CD4-positive, alpha-beta T cell treated with Interferon gamma for 1 hour (primary cell): ENCODE data around the gene SLC16A11.
"Not testable (repeated sequence)": the region's sequence is repeated elsewhere in the genome, so short reads cannot be mapped to it uniquely, and the experiment has no call there.

Experiments used
- DNase-seq: peaks from one replicate; pipeline ENCODE4 v3.0.0-alpha.2; 2020

Gene SLC16A11

GRCh38 chr17:7043497-7044198 is at the start of gene SLC16A11:
Gene SLC16A11 (minus strand): TSS chr17:7044092. CDS start chr17:7043513, 579 bp downstream.
- DNase-seq = peak; percentile 70

- peak; percentile 46 for DNase-seq
Observed at GRCh38 chr17:7091311-7092005, 47.6 kb upstream of the SLC16A11 start.

GRCh38 chr17:7089570-7089969 is 45.7 kb upstream of the SLC16A11 start:
- not testable (repeated sequence) for DNase-seq

GRCh38 chr17:7088442-7088841 is 44.5 kb upstream of the SLC16A11 start:
- not testable (repeated sequence) for DNase-seq

GRCh38 chr17:7084088-7084487 is 40.2 kb upstream of the SLC16A11 start:
- no peak for DNase-seq

GRCh38 chr17:7083592-7083991 is 39.7 kb upstream of the SLC16A11 start:
- DNase-seq = no peak

GRCh38 chr17:7081341-7082062 is 37.6 kb upstream of the SLC16A11 start:
- peak; percentile 46 for DNase-seq

- DNase-seq = no peak
Observed at GRCh38 chr17:7080456-7081041, 36.7 kb upstream of the SLC16A11 start.

GRCh38 chr17:7079581-7080455 is 35.9 kb upstream of the SLC16A11 start, which contains the start of gene CLEC10A:
Gene CLEC10A (minus strand): TSS chr17:7080251. CDS start chr17:7078812, 1,439 bp downstream.
- no peak for DNase-seq

GRCh38 chr17:7078711-7079110 is 34.8 kb upstream of the SLC16A11 start:
- no peak for DNase-seq

- DNase-seq = no peak
Observed at GRCh38 chr17:7077911-7078546, 34.1 kb upstream of the SLC16A11 start.

- no peak for DNase-seq
Observed at GRCh38 chr17:7074931-7075330, 31.0 kb upstream of the SLC16A11 start.

- DNase-seq = no peak
Observed at GRCh38 chr17:7072406-7072805, 28.5 kb upstream of the SLC16A11 start.

GRCh38 chr17:7070712-7071111 is 26.8 kb upstream of the SLC16A11 start:
- no peak for DNase-seq

GRCh38 chr17:7068268-7068667 is 24.4 kb upstream of the SLC16A11 start:
- DNase-seq = no peak

GRCh38 chr17:7067198-7067597 is 23.3 kb upstream of the SLC16A11 start:
- no peak for DNase-seq

GRCh38 chr17:7064261-7064660 is 20.4 kb upstream of the SLC16A11 start:
- DNase-seq = no peak

GRCh38 chr17:7063518-7064094 is 19.7 kb upstream of the SLC16A11 start:
- DNase-seq = no peak

GRCh38 chr17:7060165-7060891 is 16.4 kb upstream of the SLC16A11 start:
- DNase-seq = no peak

- no peak for DNase-seq
Observed at GRCh38 chr17:7058831-7059447, 15.0 kb upstream of the SLC16A11 start.
